Renal cortex interstitium (tissue), 11 donors: ENCODE results near the gene TMEM132E. TPM values are rescaled to one million over a fixed set of nuclear protein-coding genes. Genes with fewer than 3 reads are reported as not detected.

Experiments
- DNase-seq, 11 donors: peaks; one replicate each; pipeline ENCODE4 v3.0.0-alpha.2; 2013; ENCODE audit warnings: low read depth in 9 of 11, low spot score in 4 of 11; ENCODE audit errors: extremely low read depth in 1 of 11
- polyA plus RNA-seq, 3 donors: library from polyadenylated mRNA; unstranded; fragments of 120-200 nt; gene quantifications; one replicate each; pipeline ENCODE4 v1.2.1, GENCODE V29; 2013; ENCODE audit not compliant: insufficient read length in 3 of 3

TMEM132E gene
- polyA plus RNA-seq, 3 donors = 2.0 to 4.7 (median 4.5) TPM

DNA sequence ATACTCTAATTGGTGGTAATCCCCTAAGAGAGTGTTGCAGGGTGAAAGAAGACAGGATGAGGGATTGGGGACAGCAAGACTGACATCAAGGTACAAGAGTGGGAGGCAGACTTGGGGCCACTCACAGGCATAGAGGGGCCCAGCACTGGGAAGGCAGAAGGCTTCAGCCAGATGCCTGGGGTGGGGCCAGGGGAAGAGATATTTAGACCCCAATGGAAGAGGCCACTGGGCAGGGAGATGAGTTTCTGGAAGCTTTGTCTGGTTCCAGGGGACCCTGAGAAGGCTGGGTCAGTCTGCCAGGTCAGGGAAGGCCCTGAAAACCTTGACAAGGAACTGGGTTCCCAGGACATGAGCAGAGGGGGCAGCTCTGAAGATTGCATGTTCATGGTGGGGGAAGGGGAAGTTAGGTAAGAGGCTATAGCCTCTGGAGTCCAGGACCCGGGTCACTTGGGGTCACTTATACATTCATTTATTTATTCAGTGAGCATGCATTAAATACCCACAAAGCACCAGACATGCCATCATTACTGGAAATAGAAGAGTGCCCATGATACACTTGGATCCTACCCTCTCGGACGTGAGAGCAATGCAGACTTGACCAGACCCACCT is 92.9 kb downstream of the TMEM132E start:
- DNase-seq = no peak

GRCh38 chr17:34673516-34673915 is 94.1 kb downstream of the TMEM132E start:
- no peak for DNase-seq

GRCh38 chr17:34673995-34674890 is 94.9 kb downstream of the TMEM132E start:
- DNase-seq = peak in 4 of 11 donors; percentile 7 to 15 (median 12)

DNA sequence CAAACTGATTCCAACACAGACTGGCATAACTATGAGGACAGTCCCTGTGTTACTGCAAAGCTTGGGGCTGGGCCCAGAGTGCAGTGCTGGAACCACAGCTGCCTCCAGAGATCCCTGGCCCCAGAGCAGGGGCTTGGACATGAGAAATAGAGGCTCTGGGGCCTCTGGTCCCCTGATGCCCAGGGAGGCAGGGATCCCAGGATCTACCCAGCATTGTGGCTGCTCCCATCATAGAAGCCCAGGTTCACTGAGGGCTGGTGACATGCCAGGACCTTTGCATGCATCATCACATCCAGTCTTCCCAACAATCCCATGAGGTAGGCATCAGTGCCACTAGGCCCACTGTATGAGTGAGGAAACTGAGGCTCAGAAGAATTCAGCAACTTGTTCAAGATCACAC is 95.8 kb downstream of the TMEM132E start:
- DNase-seq = no peak

- DNase-seq = no peak
Observed at GRCh38 chr17:34675605-34676004, 96.2 kb downstream of the TMEM132E start.

GRCh38 chr17:34680151-34680550 is 100.8 kb downstream of the TMEM132E start:
- DNase-seq = no peak

- DNase-seq = no peak
Observed at GRCh38 chr17:34682305-34682704, 102.9 kb downstream of the TMEM132E start.

- DNase-seq = no peak
Observed at GRCh38 chr17:34683390-34683789, 104.0 kb downstream of the TMEM132E start.

Other genes starting within 250 kb of the TMEM132E start
- under 1 TPM in 2 of 3 donors, not detected in 1; 0.30 to 0.40 TPM for gene CCL13, start 223.1 kb upstream of the TMEM132E start, polyA plus RNA-seq
- not detected for gene CCL1, start 216.3 kb upstream of the TMEM132E start, polyA plus RNA-seq